H1 (cell line): Measurements from ENCODE around the gene PRRG2. TPM values are rescaled to one million over a fixed set of nuclear protein-coding genes. Genes with fewer than 3 reads are reported as not detected.

Experiments
- ASH2L ChIP-seq: fragments of 200-600, 300-600 bp; sonication (generic); IDR thresholded peaks from one replicate; pipeline ENCODE4 v1.7.1; 2017; ENCODE audit warnings: low read length
- CTCF ChIP-seq, 3 experiments: IDR thresholded peaks; 1 replicate in 2 of 3; 2 replicates in 1 of 3; pipeline versions ENCODE4 v1.5.1 to v1.6.1; 2011; ENCODE audit warnings: low read length in 3 of 3, mild to moderate bottlenecking in 3 of 3, inconsistent platforms in 2 of 3, low read depth in 1 of 3, moderate library complexity in 1 of 3; ENCODE audit not compliant: insufficient read depth in 1 of 3; ENCODE audit errors: control extremely low read depth in 1 of 3
- PHF8 ChIP-seq: fragments of 200-600 bp; sonication (generic); conservative IDR thresholded peaks from 2 replicates; pipeline ENCODE4 v1.7.1; 2012; ENCODE audit warnings: low read depth, mild to moderate bottlenecking, inconsistent platforms, low read length, moderate library complexity
- RXRA ChIP-seq: IDR thresholded peaks from 2 replicates; pipeline ENCODE4 v1.6.1; 2011; ENCODE audit warnings: low read depth, mild to moderate bottlenecking, low read length, moderate library complexity; ENCODE audit not compliant: insufficient read depth
- SIX5 ChIP-seq: IDR thresholded peaks from 2 replicates; pipeline ENCODE4 v1.6.1; 2011; ENCODE audit warnings: mild to moderate bottlenecking, low read depth, low read length
- SUZ12 ChIP-seq: fragments of 200-600 bp; sonication (generic); IDR thresholded peaks from 2 replicates; pipeline ENCODE4 v1.6.1; 2012; ENCODE audit warnings: mild to moderate bottlenecking, inconsistent platforms, low read length, moderate library complexity, mixed read lengths
- TBP ChIP-seq: IDR thresholded peaks from 2 replicates; pipeline ENCODE4 v1.6.1; 2011; ENCODE audit warnings: low read depth, low read length, improper control_type of control experiment
- polyA plus RNA-seq, 7 experiments: library from polyadenylated mRNA; depleted of rRNA in 3 of 7; stranded (reverse) in 5 of 7; unstranded in 2 of 7; fragments of >200 nt in 5 of 7; fragments of 200-250 nt in 2 of 7; gene quantifications; 1 replicate in 5 of 7; 2 replicates in 1 of 7; 4 replicates in 1 of 7; pipeline versions ENCODE4 v1.2.1 to v1.2.3, GENCODE V29; 2011 to 2013; ENCODE audit warnings: missing spikeins in 2 of 7, mixed read lengths in 2 of 7
- total RNA-seq: library from RNA; stranded (reverse); fragmentation: NEBNext Ultra II Directional; extraction: Animal tissue kit (Norgen Biotek cat#: 25700); gene quantifications from 2 replicates; pipeline ENCODE4 v1.2.1, GENCODE V29; 2021

The PRRG2 gene
- total and polyA plus RNA-seq, 2 of the 8 experiments (the other 6 are each of a cell fraction or from before 2014, with no cell fraction given): 4.1 to 5.6 TPM

DNA sequence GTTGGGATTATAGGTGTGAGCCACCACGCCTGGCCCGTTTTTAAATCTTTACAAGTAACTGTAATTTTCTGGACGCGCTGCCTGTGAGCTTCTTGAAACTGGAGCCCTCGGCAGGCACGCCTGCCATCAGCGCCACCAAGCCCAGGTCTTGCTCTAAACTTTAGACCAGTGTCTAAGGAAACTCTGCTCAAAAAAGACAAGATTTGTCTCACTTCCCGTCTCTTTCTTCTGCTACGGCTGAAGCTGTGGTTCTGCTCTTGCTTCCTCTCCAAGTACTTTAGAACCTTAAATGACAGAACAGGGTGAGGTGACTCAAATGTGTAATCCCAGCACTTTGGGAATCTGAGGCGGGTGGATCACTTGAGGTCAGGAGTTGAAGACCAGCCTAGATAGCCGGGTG is 28.4 kb upstream of the PRRG2 start (continued):
- TF ChIP-seq CTCF (IDR thresholded peaks at IDR 0.05; ENCODE audit: control extremely low read depth in 1 of 3, insufficient read depth in 1 of 3, low read depth in 1 of 3, low read length in 3 of 3) (no peak), ASH2L (no peak), SIX5 (no peak), PHF8 (no peak), RXRA (no peak), TBP (no peak), SUZ12 (no peak)
